NCI-H1092 treated with DMSO at 0.1 percent for 48 hours (cell line): ENCODE results near the gene SVOP.
A peak's percentile ranks its signal among the peaks of the same experiment; 100 is the strongest.

Experiments
- DNase-seq: peaks from one replicate; lab custom pipeline; 2025; lab: John Stamatoyannopoulos, UW

The SVOP gene

DNA sequence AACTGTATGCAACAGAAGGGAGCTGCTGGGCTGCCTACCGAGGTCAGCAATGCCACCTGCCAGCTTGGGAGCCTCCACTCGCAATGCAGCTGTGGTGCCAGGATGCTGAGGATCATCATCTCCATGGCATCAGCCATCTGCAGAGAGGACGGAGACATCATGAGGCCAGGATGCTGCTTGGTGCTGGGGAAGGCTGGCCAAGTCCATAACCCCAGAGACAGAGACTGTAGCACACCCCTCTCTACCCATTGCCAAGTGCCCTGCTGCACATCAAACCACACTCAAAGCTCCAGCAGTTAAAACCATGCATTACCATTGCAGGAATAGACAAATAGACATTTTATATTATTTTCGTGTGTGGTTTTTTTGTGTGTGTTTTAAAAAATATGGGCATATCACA is 43.5 kb downstream of the SVOP start:
- no peak for DNase-seq

DNA sequence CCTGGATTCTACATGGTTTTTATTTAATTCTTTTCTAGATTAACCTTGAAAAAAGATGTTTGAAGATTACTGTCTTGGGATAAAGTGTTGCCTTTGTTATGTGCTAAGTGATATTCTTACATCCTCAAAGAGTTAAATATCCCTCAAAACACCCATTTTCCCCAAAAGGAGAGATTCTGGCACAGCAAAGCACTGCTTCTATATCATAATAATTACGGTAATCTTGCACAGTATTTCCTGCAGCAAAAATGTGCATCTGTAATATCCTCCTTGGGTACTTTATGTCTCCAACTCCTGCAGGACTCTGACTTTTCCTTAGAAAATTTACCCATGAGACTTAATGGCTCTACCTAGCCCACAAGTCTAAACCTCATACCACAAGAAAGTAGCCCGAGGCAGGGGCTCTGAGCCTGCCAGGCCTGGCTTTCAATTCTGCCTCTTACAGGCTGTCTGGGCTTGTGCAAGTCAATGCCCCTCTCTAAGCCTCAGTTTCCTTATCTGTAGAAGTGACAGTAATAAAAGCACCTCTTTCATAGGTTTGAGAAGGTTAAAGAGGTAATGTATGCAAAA is 45.8 kb downstream of the SVOP start:
- no peak for DNase-seq

DNA sequence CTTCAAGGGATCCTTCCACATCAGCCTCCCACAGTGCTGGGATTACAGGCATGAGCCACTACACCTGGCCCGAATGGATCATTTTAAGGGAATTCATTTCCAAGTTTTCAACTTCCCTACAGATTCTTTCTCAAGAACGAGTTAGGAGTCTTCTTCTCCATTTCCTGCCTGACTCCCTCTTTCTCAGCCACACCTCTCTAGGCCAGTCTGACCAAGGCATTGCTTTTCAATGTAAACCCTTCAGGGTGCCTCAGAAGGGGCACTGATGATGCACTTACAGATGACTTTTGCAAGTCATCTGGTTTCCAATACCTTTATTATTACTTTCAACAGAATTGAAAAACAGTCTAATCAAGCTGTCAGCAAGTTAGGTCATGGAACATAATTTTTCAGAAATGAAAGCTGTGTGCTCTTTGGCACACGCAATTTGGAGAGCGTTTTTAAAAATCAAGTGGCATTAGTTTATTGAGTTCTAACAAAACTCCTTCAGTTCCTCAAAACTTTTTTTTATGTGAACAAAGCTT is 47.2 kb downstream of the SVOP start:
- DNase-seq: no peak

DNA sequence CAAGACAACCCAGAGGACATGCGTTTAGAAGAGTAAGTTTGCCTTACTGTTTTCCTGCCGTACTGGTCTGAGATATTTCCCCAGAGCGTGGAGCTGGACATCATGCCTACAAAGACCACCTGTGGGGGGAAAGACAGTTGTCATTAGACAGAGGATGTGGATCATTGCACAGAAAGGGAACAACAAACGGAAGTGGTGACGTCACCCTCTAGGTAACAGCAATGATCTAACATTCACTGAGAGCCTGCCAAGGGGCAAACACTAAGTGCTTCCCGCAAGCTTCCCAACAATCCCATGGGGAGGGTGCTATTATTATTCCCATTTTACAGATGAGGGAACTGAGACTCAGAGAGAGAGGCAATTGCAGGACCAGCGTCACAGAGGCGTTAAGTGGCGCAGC is 48.5 kb downstream of the SVOP start:
- DNase-seq: no peak

DNA sequence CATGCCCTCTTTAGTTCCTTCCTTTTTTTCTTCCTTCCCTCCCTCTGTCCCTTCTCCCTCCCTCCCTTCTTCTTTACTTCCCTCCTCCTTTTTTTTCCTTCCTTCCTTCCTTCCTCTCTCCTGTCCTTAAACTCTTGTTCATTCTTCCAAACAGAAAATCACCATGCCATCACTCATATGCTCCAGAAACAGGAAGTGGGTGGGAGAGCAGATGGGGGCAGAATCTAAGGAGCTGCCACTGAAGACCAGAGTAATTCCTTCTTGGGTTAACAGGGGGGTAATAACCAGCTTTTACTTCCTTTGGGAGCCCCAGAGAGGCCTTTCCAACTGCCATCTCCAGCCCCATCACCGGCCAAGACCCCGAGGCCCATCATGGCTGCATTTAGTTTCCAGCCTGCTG is 51.2 kb downstream of the SVOP start:
- DNase-seq: no peak

DNA sequence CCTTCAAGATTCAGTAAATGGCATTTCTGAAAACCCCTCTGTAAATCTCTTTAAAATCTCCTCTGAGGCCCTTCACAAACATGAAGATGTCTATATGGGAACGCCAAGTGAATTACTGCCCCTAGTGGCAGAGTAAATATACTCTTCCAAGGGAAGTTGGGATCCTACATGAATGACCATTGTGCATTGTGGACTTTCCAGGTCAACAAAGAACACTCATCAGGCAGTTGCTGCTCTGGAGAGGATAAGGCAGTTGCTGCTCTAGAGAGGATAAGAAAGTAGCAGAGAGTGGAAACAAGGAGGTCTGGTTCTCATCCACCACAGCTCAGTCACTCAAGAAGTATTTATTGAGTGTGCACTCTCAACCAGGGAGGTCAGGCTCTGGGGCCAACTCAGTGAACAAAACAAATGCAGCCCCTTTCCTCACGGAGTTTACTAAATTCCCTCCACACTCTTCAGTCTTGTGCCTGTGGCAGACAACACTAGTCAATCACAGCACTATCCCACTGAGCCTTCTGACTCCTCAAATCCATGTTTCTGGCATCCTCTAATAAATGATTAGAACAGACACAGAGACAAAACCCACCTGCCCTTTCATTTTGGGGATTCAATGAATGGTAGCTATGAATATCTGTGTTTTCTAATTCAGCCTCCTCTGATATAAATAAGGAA is 52.9 kb downstream of the SVOP start:
- no peak for DNase-seq

DNA sequence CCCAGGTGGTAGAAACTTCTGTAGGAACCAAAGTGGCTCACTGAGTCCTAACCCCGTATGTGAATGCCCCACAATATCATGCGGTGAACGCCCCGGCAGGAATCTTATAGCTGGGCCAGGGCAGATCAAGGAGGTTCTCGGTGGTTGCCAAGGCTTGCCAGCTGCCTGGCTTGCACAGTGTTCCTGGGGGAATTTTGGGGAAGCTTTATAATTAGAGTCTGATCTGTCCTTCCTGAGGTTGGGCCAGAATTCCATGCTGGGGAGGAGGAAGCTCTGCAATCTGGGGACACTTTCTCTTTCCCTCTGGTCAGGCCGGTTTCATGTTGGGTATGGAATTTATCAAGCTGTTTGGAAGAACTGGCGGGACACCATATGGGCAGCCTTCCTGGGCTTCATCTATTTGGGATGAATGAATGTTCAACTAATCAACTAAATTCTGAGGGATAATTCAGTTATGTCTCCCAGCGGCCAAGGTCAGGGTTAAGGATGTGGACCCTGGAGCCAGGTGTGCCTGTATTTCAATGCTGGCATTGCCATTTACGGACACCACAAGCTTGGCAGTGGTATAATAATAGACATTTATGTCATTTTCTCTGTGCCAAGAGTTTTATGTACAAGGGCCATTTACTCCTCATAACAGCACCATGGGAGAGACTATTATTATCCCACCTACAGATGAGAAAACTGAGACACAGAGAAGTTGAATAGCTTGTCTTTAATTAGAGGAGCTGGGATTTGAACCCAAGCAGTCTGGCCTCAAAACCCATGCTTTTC is 54.3 kb downstream of the SVOP start:
- no peak for DNase-seq

DNA sequence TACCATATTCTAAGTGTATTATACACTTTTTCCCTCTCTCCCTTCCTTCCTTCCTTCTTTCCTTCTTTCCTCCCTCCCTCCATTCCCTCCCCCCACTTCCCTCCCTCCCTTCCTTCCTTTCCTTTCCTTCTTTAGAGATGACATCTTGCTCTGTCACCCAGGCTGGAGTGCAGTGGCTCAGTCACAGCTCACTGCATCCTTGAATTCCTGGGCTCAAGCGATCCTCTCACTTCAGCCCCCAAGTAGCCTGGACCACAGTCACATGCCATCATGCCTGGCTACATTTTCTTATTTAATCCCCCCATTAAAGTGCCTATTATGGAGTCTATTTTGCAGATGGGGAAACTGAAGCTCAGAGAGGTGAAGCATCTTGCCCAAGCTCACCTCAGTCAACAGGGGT is 55.0 kb downstream of the SVOP start:
- DNase-seq: no peak

DNA sequence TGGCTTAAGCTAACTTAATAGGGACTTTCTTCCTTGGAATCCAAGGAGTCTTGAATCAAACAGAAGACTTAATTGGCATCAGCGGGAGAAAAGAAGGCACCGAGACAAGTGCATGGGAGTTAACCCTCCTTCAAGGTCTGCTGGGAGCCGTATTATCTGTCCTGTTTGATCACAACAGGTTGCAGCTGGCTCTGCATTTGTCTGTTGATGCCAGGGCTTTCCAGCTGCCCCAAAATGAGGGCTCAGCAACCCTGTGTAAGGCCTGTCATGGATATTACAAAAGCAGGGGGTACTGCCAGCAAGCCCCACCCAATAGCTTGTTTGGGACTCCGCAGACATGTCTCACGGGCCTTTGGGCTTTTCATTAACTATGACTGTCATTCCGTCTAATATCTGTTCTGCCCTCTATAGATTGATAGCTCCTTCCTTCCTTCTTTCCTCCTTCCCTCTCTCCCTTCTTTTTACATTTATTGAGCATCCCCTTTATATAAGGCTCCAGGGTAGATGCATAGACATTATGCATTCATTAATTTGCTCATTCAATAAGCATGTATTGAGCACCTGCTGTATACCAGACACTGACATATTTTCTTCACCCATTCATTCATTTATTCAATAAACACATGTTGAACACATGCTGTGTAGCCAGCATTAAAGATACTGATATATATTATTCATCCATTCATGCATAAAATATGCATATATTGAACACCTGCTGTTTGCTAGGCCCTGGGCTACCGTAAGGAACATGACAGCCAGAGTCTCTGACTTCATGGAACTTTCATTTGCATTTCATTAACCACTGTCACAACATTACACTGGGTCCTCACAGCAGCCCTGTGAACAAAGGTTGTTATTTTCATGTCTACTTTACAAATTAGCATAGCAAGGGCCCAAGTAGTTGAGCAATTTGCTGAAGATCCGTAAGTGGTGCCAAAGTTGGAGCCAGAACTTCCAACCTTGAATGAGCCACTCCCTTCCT is 56.2 kb downstream of the SVOP start:
- no peak for DNase-seq

DNA sequence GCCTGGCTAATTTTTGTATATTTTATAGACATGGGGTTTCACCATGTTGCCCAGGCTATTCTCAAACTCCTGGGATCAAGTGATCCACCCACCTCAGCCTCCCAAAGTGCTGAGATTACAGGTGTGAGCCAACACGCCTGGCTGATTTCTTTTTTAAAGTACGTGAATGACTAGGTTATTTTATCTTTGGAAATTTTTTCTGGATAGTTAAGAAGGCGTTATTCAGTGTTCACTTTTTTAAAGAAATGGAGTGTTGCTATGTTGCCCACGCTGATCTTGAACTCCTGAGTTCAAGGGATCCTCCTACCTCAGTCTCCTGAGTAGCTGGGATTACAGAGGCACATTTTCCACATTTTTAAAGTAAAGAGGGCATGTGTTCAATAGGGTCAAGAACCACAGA is 58.6 kb downstream of the SVOP start:
- no peak for DNase-seq

DNA sequence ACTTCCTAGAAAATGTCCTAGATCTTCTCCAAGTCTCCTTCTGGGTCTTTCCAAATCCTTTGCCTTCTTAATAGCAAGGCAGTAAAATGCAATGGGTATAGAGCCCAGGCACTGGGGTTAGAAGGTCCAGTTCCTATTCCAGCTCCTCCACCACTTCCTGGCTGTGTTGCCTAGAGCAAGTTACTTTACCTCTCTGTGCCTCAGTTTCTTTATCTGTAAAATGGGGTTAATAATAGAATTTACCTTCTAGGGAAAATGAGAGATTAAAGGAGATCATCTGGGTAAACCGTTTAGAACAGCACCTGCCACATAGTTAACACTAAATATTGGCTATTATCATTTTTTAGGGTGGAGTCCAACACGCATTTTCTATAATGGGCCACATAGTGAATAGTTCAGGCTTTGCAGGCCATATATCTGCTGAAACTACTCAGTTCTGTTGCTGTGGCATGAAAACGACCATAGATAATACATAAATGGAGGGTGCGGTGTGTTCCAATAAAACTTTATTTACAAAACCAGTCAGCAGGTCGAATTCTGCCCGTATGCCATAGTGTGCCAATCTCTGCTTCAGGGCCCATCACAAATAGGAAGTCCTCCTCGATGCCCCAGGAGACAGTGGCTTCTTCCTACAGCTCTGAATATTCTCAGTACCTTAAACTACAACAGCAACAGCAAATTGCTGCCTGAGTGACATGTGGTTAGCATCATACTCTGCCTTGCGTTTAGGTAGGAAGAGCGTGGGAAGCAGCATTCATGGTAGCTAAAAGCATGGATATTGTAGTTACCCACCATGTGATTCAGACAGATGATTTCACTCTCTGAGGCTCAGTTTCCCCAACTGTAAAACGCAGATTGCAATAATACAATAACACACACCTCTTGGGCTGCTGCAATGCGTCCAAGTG is 60.9 kb downstream of the SVOP start:
- DNase-seq: no peak

DNA sequence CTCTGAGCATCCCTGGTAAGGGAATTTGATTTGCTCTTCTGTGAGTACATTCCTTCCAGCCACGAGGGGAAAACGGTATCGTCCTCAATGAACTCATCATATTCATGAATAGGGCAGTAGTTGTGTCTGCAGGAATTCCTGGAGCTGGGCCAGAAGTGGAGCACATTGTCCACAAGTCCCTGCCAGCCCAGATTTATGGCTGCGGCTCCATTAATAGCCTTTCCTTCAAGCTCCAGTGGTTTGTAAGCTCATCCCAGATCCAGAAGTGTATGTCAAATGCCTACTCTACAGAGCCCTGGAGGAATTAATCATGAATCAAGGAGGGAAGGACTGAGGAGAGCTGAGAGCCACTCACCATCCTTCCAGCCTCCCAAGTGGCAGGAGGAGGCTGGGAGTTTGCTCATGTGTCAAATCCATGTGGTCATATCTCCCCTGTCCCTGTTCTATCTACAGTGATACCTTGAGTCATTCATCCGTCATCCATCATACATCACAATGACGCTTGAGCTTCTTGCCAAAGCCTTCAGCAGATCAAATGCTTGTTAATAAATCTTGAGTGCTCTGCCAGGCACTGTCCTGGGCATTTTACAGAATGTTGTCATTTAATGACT is 65.5 kb downstream of the SVOP start:
- DNase-seq: no peak

DNA sequence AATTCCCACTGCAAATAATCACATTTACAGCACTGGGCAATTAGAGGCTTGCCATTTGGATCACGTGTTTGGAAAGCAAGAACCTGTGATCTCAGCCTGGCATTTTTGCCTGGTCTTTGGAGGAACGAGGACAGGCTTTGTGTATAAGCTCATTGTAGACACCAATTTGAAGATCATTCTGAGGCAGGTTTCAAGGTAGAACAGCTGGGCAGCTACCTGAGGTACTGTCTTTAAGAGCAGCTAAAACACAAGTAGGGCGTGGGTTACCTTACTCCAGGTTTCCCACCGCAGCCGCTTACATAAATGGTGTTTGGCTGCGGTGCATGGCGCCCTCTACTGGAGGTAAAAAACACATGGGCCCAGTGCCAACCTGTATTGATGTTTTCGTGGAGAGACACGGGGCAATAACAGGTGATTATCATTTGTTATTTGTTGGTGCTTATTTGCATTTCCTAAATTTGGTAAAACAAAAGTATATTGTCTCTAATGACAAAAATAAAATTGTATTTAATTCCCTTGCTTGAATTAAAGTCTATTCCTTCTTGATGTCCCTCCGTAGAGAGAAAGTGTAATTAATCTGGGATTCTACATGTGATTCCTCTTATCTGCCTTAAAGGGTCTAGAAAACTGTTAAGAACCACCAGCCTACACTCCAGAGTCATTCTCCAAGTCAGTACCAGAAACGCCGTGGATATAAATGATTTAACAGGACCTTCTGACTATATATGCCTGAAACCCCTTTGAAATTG is 69.7 kb downstream of the SVOP start:
- peak; percentile 51 for DNase-seq

DNA sequence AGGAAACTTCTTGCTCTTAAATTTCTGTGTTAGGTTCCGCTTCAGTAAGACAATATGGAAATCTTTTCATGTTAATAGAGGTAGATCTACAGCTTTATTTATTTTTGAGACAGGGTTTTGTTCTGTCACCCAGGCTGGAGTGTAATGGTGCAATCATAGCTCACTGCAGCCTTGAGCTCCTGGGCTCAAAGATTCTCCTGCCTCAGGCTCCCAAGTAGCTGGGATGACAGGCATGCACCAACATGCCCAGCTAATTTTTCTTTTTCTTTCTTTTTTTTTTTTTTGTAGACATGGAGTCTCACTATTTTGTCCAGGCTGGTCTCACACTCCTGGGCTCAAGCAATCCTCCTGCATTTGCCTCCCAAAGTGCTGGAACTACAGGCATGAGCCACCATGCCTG is 70.9 kb downstream of the SVOP start:
- no peak for DNase-seq

DNA sequence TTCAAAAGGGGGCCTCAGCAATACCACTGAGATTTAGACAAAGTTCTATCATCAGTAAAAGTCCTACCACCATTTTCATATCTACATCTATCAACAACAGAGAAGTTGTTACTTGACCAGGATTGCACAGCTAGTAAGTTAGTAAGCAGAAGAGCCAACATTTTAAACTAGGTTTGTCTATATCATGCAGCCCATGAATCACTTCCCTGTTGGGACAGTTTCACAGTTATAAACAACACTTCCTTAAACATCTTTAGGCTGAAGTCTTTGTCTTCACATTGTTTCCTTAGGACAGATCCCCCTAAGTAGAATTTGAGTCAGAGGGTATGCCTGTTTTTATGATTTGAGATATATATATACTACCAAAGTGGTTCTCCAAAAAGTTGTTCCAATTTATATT is 72.5 kb downstream of the SVOP start:
- DNase-seq: no peak

DNA sequence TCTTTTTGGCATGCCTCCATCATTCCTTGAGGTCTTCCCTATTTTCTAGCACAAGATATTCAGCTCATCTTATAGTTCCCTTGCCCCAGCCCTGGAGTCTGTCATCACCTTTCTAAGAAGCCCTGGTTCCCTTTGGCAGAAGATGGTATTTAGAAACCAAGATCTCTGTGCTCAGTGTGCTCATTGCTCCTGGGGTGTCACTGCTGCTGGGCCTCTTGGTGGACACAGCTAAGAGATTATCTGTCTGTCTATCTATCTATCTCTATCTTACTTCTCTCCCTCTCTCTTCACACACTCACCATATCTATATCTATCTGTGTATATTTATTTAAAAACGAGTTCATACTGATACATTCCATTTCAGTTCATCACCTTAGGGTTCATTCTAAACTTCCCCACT is 73.8 kb downstream of the SVOP start:
- no peak for DNase-seq

DNA sequence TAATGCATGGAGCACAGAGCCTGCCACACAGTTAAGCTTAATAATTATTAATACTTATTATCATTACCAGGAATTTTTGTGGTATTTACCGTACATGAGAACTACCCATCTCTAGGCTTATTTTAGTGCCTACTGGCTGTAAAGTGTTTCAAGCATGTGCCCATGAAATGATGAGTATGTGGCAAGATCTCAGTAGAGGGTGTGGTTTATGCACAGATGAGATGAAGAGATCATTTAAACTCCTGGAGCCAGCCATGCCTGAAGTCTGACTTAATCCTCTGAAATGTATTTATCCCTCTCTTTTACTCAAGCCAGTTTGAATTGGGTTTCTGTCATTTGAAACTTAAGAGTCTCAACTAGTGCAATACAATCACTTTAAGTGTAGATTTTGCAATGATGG is 80.7 kb downstream of the SVOP start:
- DNase-seq: no peak

DNA sequence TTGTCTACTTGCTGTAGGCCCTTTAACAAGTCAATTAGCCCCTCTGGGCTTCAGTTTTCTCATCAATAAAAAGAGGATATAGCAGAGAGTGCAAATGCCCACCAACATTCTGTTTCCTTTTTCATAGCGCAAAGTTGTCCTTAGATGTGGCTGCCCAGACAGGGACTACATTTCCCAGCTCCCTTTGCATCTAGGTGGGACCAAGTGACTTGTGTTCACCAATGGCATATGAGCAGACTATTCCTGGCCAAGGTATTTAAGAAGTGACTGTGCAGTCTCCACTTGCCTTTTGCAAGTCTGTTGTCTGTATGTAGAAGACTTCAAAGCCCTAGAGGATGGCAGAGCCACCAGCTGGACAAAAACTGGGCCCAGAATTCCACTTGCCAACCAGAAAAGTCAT is 81.3 kb downstream of the SVOP start:
- no peak for DNase-seq

DNA sequence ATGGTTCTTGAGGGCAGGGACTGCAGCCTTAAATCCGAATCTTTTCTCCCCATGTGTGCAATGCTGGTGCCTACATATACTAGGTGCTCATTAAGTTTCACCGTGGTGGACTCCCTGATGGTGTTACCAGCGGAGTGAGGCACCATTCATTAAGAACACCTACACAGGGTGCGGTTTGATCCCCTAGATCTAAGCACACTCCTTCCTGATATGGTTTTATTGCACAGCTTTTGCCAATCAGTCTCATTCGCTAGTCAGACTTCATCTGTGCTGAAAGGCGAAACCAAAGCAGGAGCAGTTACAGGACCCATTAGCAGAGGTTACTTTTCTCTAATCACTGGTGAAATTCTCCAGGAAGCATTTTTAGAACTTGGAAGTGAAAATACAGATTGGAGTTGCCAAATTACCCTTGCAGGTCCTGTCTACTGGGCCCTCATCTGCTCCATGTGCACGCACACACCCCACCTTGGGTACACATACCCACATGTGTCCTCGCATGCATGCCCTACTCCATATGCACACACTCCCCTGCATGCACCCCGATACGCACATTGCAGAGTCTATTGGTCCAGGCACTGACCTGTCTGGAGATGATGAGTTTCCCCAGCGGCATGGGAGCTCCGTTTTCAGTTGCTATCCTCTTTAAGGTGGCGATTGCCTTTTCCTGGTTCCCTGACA is 82.5 kb downstream of the SVOP start:
- DNase-seq: no peak
